Measurements from ENCODE around the gene SPSB4. TPM values are rescaled to one million over a fixed set of nuclear protein-coding genes. Genes with fewer than 3 reads are reported as not detected.

The SPSB4 gene
- total RNA-seq, 4 donors from 2014 or later = 3.5 TPM; not detected in 3

DNA sequence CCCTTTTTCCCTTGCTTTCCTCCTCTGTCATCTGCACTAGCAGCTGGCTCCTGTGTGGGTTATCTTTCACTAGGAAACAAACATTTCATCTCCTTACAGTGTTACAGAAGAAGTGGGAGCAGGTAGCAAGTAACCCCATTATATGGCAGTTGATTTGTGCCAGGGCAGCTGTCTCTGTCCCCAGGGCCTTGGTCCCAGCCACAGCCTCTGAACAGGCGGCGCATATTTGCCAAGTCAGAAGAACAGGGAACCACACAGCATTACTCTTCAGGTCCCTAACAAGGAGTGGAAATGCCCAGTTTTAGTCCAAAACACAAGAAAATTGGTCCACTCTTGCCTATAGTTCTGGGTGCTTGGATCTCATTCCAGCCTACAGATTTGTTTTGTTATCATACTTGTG lies 99.8 kb downstream of the SPSB4 start:
- no peak overlapping the region for H3K27ac ChIP-seq
- intact Hi-C loops (cut with DNase I; ENCODE audit: low total_unique reads) = no loop called here
- no peak for DNase-seq
- no peaks in the 10 kb centered on the region for H3K36me3 ChIP-seq
- H3K4me3 ChIP-seq = no peak overlapping the region
- TF ChIP-seq POLR2A (IDR thresholded peaks at IDR 0.05) = no peak
- TF ChIP-seq, protein P1, sequence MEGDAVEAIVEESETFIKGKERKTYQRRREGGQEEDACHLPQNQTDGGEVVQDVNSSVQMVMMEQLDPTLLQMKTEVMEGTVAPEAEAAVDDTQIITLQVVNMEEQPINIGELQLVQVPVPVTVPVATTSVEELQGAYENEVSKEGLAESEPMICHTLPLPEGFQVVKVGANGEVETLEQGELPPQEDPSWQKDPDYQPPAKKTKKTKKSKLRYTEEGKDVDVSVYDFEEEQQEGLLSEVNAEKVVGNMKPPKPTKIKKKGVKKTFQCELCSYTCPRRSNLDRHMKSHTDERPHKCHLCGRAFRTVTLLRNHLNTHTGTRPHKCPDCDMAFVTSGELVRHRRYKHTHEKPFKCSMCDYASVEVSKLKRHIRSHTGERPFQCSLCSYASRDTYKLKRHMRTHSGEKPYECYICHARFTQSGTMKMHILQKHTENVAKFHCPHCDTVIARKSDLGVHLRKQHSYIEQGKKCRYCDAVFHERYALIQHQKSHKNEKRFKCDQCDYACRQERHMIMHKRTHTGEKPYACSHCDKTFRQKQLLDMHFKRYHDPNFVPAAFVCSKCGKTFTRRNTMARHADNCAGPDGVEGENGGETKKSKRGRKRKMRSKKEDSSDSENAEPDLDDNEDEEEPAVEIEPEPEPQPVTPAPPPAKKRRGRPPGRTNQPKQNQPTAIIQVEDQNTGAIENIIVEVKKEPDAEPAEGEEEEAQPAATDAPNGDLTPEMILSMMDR (IDR thresholded peaks at IDR 0.05) = no peak
- no peaks in the 10 kb centered on the region for H3K9me3 ChIP-seq
- no peaks in the 10 kb centered on the region for H3K4me1 ChIP-seq
- no peaks in the 10 kb centered on the region for H3K27me3 ChIP-seq

DNA sequence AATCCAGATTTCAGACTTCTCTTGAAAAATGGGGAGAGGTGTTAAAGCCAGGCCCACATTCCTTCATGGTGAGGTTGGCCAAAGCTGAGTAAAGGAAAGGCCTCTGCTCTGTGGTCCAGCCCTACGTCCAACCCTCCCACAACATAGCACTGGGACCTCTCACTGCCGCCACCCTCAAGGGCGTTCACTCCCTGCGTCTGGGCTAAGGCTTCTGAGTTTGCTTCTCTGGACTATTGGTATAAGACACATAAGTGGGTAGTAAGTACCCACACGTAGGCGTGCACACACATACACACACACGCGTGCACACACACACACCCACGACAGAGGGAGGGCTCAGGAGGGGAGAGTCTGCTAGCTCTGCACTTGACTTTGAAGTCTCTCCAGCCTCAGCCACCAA lies 100.3 kb downstream of the SPSB4 start:
- no peak for DNase-seq
- Histone ChIP-seq H3K27me3 (no peaks in the 10 kb centered on the region), H3K9me3 (no peaks in the 10 kb centered on the region), H3K36me3 (no peaks in the 10 kb centered on the region), H3K27ac (no peak overlapping the region), H3K4me1 (no peaks in the 10 kb centered on the region), H3K4me3 (no peak overlapping the region)
- TF ChIP-seq, protein P1 (IDR thresholded peaks at IDR 0.05) = no peak
- TF ChIP-seq POLR2A (IDR thresholded peaks at IDR 0.05) = no peak
- intact Hi-C loops (cut with DNase I; ENCODE audit: low total_unique reads) = no loop called here

DNA sequence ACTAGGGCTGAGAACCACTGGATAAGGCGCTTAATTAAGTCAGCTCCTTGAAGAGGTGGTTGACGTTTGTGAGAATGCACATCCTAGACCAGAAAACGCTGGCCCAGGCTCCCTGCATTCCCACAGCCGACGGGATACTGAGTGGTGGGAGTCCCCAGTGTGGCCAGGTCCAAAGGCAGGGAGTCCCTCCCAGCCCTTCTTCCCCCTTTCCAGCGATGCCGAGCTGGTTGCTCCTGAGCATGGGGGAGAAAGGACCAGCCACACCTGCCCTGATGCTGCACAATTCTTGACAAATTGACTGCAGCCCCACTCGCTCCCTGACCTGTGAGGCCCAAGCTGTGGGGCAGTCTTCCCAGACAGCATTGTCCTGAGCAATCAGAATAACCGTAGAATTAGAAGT lies 101.0 kb downstream of the SPSB4 start:
- Histone ChIP-seq H3K9me3 (no peaks in the 10 kb centered on the region), H3K4me3 (no peak overlapping the region), H3K27ac (no peak overlapping the region), H3K27me3 (no peaks in the 10 kb centered on the region), H3K4me1 (no peaks in the 10 kb centered on the region), H3K36me3 (no peaks in the 10 kb centered on the region)
- no peak for DNase-seq
- no peak for TF ChIP-seq POLR2A (IDR thresholded peaks at IDR 0.05)
- TF ChIP-seq, protein P1 (IDR thresholded peaks at IDR 0.05) = no peak
- intact Hi-C loops (cut with DNase I; ENCODE audit: low total_unique reads) = no loop called here

DNA sequence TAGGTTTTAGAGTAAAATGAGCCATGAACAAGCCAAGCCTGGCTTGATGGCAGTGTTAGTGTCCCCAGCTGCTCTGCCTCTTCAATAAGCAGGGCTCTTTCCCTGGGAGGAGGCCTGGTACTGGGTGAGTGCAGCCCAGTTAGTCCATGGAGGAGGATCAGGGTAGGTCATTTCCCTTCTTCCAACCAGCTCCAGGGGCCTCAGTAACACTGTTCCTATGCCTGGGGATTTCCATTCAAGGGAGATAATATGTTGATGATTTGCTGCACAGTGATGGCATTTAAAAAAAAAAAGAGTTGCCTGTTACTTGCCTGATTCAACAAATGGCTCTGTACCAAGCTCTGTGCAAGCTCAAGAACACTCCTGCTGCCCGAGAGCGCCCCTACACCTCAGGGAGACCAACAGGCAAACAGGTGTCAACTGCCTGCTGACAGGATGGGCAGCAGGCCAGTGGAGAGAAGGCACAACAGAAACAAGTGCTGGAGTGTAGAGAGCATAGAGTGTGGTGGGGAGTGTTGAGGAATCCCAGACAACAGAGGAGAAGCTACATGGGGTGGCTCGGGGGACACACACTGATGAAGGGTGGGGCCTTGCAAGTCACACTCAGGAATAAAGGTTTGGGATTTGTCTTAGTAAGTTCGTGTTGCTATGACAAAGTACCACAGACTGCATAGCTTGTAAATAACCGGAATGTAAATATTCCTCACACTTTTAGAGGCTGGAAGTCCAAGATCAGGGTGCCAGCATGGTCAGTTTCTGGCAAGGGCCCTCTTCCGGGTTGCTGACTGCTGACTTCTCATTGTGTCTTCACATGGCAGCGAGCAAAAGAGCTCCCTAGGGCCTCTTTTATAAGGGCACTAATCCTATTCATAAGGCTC lies 101.9 kb downstream of the SPSB4 start:
- Histone ChIP-seq H3K9me3 (no peaks in the 10 kb centered on the region), H3K4me1 (no peaks in the 10 kb centered on the region), H3K4me3 (no peak overlapping the region), H3K36me3 (no peaks in the 10 kb centered on the region), H3K27ac (no peak overlapping the region), H3K27me3 (no peaks in the 10 kb centered on the region)
- intact Hi-C loops (cut with DNase I; ENCODE audit: low total_unique reads) = no loop called here
- DNase-seq = no peak
- no peak for TF ChIP-seq POLR2A (IDR thresholded peaks at IDR 0.05)
- TF ChIP-seq, protein P1 (IDR thresholded peaks at IDR 0.05) = no peak

DNA sequence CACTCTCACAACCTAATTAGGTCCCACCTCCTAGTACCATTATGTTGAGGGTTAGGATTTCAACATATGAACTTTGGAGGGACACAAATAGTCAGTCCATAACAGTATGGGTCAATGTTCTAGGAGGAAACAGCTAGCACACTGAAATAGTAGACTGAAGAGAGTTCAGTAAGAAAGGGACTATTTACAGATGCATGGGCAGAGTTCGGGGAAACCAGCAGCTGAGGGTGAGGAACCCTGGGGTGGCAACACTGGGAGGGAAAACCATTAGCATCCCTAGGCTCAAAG lies 102.5 kb downstream of the SPSB4 start:
- no peaks in the 10 kb centered on the region for H3K4me1 ChIP-seq

More for the DNA sequence above, 102.5 kb downstream of the SPSB4 start:
- Histone ChIP-seq H3K27ac (no peak overlapping the region), H3K27me3 (no peaks in the 10 kb centered on the region), H3K4me3 (no peak overlapping the region), H3K9me3 (no peaks in the 10 kb centered on the region), H3K36me3 (no peaks in the 10 kb centered on the region)
- intact Hi-C loops (cut with DNase I; ENCODE audit: low total_unique reads) = no loop called here
- DNase-seq = no peak
- TF ChIP-seq POLR2A (IDR thresholded peaks at IDR 0.05) = no peak
- TF ChIP-seq, protein P1 (IDR thresholded peaks at IDR 0.05) = no peak

Data from uterus (tissue), 4 donors.